ENCODE measurements around the gene ZNF487.
"Not testable (repeated sequence)": the region's sequence is repeated elsewhere in the genome, so short reads cannot be mapped to it uniquely, and the experiment has no call there.

Gene ZNF487

GRCh38 chr10:43436291-43437140 is at the start of gene ZNF487:
TSS of gene ZNF487 (plus strand) at chr10:43437111. CDS start at chr10:43475814, 38,703 bp downstream.
- H3K9me3 Mint-ChIP-seq (ENCODE audit: low read depth), result no peaks in the 10 kb centered on the region
- H3K4me1 Mint-ChIP-seq (ENCODE audit: low read depth), result peaks cover 17% of the 10 kb centered on the region
- no peaks in the 10 kb centered on the region for H3K27me3 Mint-ChIP-seq
- no peaks in the 10 kb centered on the region for H3K36me3 Mint-ChIP-seq
- peak within 1 kb of the TSS; percentile 93 for H3K4me3 Mint-ChIP-seq
- peak within 1 kb of the TSS; percentile 94 for H3K27ac Mint-ChIP-seq

GRCh38 chr10:43387678-43388032 is 49.3 kb upstream of the ZNF487 start:
- Mint-ChIP-seq H3K27ac (peak overlapping the region; percentile 77), H3K4me3 (no peak overlapping the region), H3K4me1 (ENCODE audit: low read depth) (peaks cover 53% of the 10 kb centered on the region)

GRCh38 chr10:43389867-43390266 is 47.0 kb upstream of the ZNF487 start:
- no peaks in the 10 kb centered on the region for H3K27me3 Mint-ChIP-seq
- H3K36me3 Mint-ChIP-seq, result peaks cover 18% of the 10 kb centered on the region
- peaks cover 69% of the 10 kb centered on the region for H3K4me1 Mint-ChIP-seq (ENCODE audit: low read depth)
- no peak overlapping the region for H3K4me3 Mint-ChIP-seq
- H3K27ac Mint-ChIP-seq, result peak overlapping the region; percentile 84
- H3K9me3 Mint-ChIP-seq (ENCODE audit: low read depth), result no peaks in the 10 kb centered on the region

More at GRCh38 chr10:43387678-43388032, 49.3 kb upstream of the ZNF487 start:
- Mint-ChIP-seq H3K9me3 (ENCODE audit: low read depth) (no peaks in the 10 kb centered on the region), H3K27me3 (no peaks in the 10 kb centered on the region), H3K36me3 (peaks cover 12% of the 10 kb centered on the region)

GRCh38 chr10:43390333-43390732 is 46.6 kb upstream of the ZNF487 start:
- no peak overlapping the region for H3K4me3 Mint-ChIP-seq
- H3K27ac Mint-ChIP-seq, result peak overlapping the region; percentile 52
- no peaks in the 10 kb centered on the region for H3K27me3 Mint-ChIP-seq
- peaks cover 18% of the 10 kb centered on the region for H3K36me3 Mint-ChIP-seq
- peaks cover 73% of the 10 kb centered on the region for H3K4me1 Mint-ChIP-seq (ENCODE audit: low read depth)
- no peaks in the 10 kb centered on the region for H3K9me3 Mint-ChIP-seq (ENCODE audit: low read depth)

DNA sequence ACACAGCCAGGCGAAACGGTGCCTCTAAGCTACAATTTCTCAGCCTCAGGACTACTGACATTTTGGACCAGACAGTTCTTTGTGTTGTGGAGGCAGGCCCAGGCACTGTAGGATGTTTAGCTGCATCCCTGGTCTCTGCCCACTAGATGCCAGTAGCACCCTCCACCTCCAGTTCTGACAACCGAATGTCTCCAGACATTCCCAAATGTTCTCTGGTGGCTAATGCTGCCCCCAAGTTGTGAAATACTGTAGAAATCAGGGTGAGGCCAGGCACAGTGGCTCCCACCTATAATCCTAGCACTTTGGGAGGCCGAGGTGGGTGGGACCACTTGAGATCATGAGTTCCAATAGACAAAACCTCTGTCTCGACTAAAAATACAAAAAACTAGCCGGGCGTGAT is 46.2 kb upstream of the ZNF487 start:
- H3K9me3 Mint-ChIP-seq (ENCODE audit: low read depth), result no peaks in the 10 kb centered on the region
- H3K27me3 Mint-ChIP-seq, result no peaks in the 10 kb centered on the region
- peaks cover 76% of the 10 kb centered on the region for H3K4me1 Mint-ChIP-seq (ENCODE audit: low read depth)
- H3K27ac Mint-ChIP-seq, result peak overlapping the region; percentile 52
- H3K4me3 Mint-ChIP-seq, result no peak overlapping the region
- H3K36me3 Mint-ChIP-seq, result peaks cover 18% of the 10 kb centered on the region

DNA sequence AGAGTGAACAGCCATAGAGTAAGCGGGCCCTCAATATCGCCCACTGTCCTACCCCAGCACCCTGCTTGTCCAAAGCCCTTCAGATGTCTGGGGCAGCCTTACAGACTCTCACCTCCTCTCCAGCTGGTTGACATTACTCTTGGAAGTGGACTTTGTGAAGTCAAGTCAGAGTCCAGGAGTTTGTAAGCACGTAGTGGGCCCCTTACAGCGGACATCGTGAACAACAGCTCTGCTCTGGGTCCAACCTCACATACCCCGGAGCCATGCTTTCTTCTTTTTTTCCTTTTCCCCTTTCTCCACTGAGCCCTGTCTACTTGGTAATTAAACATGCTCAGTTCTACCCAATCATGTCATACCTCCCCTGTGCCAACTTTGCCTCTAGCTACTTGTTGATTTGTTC is 45.4 kb upstream of the ZNF487 start:
- Mint-ChIP-seq H3K9me3 (ENCODE audit: low read depth) (no peaks in the 10 kb centered on the region), H3K36me3 (peaks cover 18% of the 10 kb centered on the region), H3K4me1 (ENCODE audit: low read depth) (peaks cover 83% of the 10 kb centered on the region), H3K27me3 (no peaks in the 10 kb centered on the region), H3K27ac (peak overlapping the region; percentile 56), H3K4me3 (no peak overlapping the region)

GRCh38 chr10:43392748-43393147 is 44.2 kb upstream of the ZNF487 start:
- Mint-ChIP-seq H3K27ac (peak overlapping the region; percentile 86), H3K4me3 (no peak overlapping the region), H3K9me3 (ENCODE audit: low read depth) (no peaks in the 10 kb centered on the region), H3K27me3 (no peaks in the 10 kb centered on the region), H3K4me1 (ENCODE audit: low read depth) (peaks cover 80% of the 10 kb centered on the region), H3K36me3 (peaks cover 17% of the 10 kb centered on the region)

- not testable (repeated sequence) for H3K4me3 Mint-ChIP-seq
These were observed 43.7 kb upstream of the ZNF487 start for GRCh38 chr10:43393186-43393585.

DNA sequence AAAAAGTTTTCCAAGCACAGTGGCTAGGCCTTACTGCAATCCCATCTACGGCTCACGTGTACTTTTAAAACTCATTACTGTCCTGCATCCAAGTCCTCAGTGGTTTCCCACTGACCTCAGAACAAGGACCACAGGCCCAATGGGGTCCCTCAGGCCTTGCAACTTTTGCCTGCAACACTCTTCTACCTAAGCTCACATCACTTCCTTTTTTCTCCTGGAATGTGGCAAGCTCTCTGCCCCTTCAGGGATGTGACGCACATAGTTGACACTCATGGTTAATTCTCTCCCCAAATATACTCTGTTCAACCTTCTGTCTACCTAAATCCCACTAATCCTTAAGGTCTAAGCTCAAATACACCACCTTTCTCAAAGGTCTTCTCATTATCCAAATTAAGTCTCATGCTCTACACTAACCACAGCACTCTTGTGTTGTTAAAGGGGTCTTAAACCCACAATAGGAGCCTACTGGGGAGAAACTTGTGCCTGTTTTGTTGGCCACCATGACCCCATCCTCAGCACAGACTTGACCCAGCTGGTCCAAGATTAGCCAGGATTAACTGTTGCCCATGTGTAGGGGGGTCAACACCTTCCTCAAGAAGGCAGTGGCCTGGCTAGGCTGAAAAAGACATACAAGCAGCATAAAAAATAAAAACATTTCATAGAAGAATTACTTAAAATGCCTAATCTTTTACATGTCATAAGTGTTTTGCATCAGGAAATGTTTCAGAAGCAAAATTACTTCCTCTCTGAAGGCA is 43.1 kb upstream of the ZNF487 start:
- H3K9me3 Mint-ChIP-seq (ENCODE audit: low read depth), result no peaks in the 10 kb centered on the region
- H3K4me3 Mint-ChIP-seq, result peak overlapping the region; percentile 36
- H3K27ac Mint-ChIP-seq, result peak overlapping the region; percentile 97
- no peaks in the 10 kb centered on the region for H3K27me3 Mint-ChIP-seq
- peaks cover 79% of the 10 kb centered on the region for H3K4me1 Mint-ChIP-seq (ENCODE audit: low read depth)
- H3K36me3 Mint-ChIP-seq, result peaks cover 20% of the 10 kb centered on the region

More at GRCh38 chr10:43393186-43393585, 43.7 kb upstream of the ZNF487 start:
- Mint-ChIP-seq H3K27ac (peak overlapping the region; percentile 86), H3K4me1 (ENCODE audit: low read depth) (peaks cover 80% of the 10 kb centered on the region), H3K36me3 (peaks cover 19% of the 10 kb centered on the region)
- not testable (repeated sequence) for H3K27me3 Mint-ChIP-seq; H3K9me3 Mint-ChIP-seq (ENCODE audit: low read depth)

DNA sequence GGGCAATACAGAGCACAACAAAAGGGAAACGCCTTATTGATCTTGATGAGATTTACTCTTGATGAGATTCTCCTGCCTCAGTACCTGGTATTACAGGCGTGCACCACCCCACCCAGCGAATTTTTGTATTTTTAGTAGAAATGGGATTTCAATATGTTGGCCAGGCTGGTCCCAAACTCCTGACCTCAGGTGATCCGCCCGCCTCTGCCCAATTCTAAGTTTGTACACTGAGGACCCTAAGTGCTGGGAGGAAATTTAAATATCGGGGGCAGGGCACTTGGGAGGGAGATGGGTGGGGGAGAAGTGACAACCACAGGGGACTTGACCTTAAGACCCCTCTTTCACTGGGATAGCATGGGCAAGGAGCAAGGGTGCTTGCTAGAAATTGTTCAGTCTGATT is 42.0 kb upstream of the ZNF487 start:
- Mint-ChIP-seq H3K4me3 (peak overlapping the region; percentile 90), H3K36me3 (peaks cover 24% of the 10 kb centered on the region), H3K27ac (peak overlapping the region; percentile 97), H3K4me1 (ENCODE audit: low read depth) (peaks cover 81% of the 10 kb centered on the region), H3K27me3 (no peaks in the 10 kb centered on the region), H3K9me3 (ENCODE audit: low read depth) (no peaks in the 10 kb centered on the region)

DNA sequence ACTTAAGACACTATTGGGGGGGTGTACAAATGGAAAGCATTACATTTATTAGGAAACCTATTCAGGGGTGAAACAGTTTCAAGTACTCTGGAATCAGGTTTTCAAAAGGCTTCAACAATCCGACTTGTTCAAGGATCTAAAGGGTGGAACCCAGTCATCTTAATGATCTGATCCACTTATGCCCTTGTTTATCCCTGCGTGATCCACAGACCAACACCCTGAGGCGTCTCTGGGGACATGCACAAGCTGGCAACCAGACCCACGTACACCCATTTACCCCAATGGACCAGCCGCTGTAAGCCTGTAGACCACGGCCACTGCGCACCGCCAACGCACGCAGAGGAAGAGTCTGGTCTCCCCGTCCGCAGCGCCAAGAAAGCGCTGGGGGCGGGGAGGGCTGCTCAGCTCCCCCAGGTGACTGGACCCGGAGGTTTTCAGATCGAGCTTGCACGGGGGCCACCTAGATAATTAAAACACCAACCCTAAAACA is 41.3 kb upstream of the ZNF487 start:
- H3K27ac Mint-ChIP-seq, result peak overlapping the region; percentile 97
- no peaks in the 10 kb centered on the region for H3K9me3 Mint-ChIP-seq (ENCODE audit: low read depth)
- H3K4me3 Mint-ChIP-seq, result peak overlapping the region; percentile 90
- peaks cover 81% of the 10 kb centered on the region for H3K4me1 Mint-ChIP-seq (ENCODE audit: low read depth)
- no peaks in the 10 kb centered on the region for H3K27me3 Mint-ChIP-seq
- peaks cover 25% of the 10 kb centered on the region for H3K36me3 Mint-ChIP-seq

DNA sequence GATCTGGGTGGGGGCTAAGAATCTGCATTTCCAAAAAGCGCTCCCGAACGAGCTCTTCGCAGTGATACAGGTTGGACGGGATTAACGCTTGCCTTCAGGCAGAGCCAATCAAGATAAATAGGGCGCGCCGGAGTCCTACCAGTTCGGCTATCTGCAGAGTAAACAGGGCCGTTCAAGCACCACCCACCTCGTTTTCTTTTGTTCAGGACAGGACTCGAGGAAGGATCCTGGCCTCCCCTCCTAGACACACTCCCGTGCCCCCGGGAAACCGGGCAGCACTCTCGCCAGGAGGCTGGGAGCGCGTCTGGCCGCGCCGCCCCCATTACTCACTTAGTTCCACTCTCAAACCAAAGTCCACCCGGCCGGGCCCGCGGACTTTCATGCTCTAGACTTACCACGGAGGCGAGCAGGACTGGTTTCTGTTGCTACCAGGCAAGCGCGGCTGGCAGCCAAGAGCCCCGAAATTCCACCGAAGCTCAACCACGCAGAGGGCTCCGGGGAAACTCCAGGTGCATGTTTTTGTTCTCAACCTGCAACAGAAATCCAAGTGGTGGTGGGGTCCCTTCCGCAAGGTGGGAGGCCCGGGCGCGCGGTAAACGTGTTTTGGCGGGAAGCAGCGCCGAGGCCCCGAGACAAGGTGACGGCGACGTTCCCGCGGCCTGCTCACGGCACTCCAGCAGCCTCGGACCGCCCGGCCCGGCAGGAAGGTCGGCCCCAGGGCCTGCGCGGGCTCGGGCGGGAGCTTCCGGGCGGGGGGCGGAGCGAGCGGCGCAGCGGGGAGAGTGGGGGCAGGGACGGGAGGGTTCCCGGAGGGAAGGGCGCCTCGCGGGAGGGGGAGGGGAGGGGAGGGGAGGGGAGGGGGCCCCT is 40.6 kb upstream of the ZNF487 start:
- Mint-ChIP-seq H3K36me3 (peaks cover 28% of the 10 kb centered on the region), H3K4me1 (ENCODE audit: low read depth) (peaks cover 81% of the 10 kb centered on the region), H3K4me3 (peak overlapping the region; percentile 90), H3K9me3 (ENCODE audit: low read depth) (no peaks in the 10 kb centered on the region), H3K27ac (peak overlapping the region; percentile 97), H3K27me3 (no peaks in the 10 kb centered on the region)

DNA sequence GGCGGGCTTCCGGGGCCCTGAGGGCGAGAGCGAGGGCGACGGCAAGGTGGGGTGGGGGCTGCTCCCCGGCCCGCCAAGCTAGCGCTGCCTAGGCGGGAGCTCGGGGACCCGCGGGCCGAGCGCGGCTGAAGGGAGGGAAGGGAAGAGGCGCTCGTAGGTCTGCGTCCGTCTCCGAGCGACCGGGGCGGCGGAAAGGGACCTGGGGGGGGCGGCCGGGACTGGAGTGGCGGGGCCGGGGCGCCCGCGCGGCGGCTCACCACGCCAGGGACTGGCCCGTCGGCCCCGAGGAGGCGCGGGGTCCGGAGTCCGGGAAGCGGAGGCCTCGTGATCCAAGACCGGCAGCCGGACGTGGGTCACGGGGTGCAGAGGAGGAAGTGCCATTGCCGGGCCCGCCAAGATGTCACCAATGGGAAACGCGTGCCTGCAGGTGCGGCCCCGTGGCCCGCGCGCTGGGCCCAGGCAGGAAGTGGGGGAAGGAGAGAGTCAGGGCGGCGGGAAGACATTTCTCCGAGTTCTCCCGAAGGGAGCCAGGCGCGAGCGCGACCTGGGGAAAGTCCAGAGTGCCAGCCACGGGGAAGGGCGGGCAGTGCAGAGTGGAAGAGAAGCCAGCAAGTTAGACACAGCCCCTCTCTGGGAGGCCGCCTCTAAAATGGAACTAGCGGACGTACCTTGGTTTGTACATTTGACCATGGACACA is 39.8 kb upstream of the ZNF487 start:
- Mint-ChIP-seq H3K4me1 (ENCODE audit: low read depth) (peaks cover 83% of the 10 kb centered on the region), H3K36me3 (peaks cover 30% of the 10 kb centered on the region), H3K27me3 (no peaks in the 10 kb centered on the region), H3K4me3 (peak overlapping the region; percentile 97), H3K9me3 (ENCODE audit: low read depth) (no peaks in the 10 kb centered on the region), H3K27ac (peak overlapping the region; percentile 96)

GRCh38 chr10:43398939-43399319 is 38.0 kb upstream of the ZNF487 start:
- H3K4me3 Mint-ChIP-seq, result peak overlapping the region; percentile 97
- peak overlapping the region; percentile 96 for H3K27ac Mint-ChIP-seq
- H3K36me3 Mint-ChIP-seq, result peaks cover 27% of the 10 kb centered on the region
- H3K9me3 Mint-ChIP-seq (ENCODE audit: low read depth), result no peaks in the 10 kb centered on the region
- H3K4me1 Mint-ChIP-seq (ENCODE audit: low read depth), result peaks cover 87% of the 10 kb centered on the region
- H3K27me3 Mint-ChIP-seq, result no peaks in the 10 kb centered on the region

Data from activated naive CD8-positive, alpha-beta T cell (primary cell).